Stimulated activated CD8-positive, alpha-beta memory T cell treated with anti-CD3 and anti-CD28 coated beads, Interleukin-7, amount 100 ng/mL, for 1 hour (primary cell): Measurements from ENCODE around the gene CABP1.
A peak's percentile ranks its signal among the peaks of the same experiment; 100 is the strongest.

Experiments
- DNase-seq, 2 donors: peaks; one replicate each; pipeline ENCODE4 v3.0.0-alpha.2; 2020; ENCODE audit warnings: low read depth in 2 of 2

The CABP1 gene

DNA sequence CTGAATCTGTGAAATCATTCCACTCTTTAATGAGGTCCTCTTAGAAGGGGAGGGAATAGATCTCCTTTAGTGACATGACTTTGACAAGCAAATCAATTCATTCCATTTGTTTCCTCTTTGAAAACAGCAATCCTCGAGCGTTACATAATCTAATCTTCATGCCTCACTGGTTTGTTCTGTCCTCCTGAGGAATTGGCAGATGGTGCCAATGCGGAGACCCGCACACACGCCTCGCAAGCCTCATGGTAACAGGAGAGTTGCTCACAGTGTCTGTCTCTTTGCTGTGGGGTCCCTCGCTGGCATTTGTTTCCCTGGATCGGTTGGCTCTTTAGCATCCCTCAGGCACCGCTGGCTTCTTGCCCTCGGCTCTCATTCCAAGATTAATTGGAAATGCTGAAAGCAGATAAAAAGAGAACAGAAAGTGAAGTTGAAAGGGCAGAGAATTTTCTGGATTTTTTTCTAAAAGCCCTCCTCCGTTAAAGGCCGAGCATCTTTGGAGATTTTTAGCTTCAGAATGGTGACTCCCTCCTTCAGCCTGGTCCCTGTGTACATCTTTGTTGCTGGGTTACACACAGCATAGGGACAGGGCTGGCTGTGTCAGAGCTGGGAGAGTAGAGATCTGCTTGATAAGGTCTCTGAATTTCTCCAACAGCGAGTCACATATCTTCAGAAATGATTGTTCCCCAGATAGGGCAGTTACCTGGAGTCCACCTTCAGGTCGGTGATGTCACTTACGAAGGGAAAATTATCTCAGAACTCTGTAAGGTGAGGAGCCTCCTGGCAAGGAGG, 10.1 kb upstream of the CABP1 start:
- no peak for DNase-seq

DNA sequence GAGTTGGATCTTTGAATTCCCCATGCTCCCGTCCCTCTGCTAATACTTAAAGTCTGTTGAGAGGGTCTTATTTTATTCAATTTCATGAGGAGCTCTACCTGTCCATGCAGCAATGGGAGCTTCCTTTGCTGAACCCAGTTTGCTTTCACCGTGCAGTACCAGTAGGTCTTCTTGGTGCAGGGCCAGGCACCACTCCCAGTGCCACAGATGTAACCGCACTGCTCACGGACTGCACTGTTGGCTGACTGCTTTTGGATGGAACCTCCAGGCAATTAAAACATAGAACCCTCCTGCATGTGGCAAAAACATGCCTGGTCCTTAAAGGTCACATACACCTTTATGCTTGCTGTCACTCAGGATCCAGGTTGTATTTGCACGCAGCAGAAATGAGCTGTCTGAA, 9.3 kb upstream of the CABP1 start:
- no peak for DNase-seq

DNA sequence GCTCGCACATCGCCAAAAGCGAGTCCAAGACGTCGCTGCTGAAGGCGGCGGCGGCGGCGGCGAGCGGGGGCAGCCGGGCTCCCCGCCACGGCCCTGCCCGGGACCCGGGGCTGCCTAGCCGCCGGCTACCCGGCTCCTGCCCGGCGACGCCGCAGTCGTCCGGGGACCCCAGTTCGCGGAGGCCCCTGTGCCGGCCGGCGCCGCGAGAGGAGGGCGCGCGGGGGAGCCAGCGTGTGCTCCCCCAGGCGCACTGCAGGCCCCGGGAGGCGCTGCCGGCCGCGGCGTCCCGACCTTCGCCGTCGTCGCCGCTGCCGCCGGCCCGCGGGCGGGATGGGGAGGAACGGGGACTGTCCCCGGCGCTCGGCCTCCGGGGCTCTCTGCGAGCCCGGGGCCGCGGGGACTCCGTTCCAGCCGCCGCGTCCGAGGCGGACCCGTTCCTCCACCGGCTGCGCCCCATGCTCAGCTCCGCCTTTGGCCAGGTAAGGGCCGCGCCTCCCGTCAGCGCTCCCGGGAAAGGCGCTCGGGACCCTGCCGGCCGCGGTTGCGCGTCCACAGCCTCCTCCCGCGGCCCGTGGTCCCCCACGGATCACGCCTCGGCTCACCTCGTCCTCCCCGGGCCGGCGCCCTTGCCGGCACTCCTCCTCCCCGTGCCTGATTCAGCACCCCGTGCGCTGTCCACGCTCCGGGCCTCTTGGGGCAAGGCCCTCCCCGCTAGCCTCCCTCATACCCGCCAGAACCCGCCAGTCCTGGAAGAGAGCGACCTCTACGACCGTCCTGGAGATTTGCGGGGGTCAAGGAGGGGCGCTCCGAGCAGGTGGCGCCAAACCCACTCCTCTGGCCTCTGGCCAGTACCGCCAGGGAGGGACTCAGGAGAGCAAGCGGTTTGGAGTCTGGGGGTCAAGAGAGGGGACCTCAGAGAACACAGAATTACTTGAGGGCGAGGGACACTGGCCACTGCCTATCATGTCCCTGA, 721 bp downstream of the CABP1 start:
- DNase-seq: peak in 1 of 2 donors; percentile 22

DNA sequence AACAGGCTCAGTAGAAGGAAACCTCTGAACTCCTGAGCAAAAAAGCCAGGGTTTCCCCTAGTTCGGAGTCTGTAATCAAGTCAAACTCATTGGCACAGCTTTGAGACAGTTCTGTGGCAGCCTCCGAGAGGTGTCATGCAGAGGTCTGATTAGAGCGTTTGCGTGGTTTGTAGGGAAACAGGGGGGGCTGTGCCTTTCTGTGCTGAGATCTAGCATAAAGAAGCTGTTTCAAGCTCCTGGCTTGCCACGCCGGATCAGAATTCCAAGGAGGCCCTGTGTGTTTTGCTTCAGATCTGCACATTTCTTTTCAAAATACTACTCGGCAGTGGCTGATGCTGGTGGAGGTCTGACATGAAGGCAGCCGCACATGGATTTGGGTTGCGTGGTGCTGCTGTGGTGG, 1.7 kb downstream of the CABP1 start:
- no peak for DNase-seq

DNA sequence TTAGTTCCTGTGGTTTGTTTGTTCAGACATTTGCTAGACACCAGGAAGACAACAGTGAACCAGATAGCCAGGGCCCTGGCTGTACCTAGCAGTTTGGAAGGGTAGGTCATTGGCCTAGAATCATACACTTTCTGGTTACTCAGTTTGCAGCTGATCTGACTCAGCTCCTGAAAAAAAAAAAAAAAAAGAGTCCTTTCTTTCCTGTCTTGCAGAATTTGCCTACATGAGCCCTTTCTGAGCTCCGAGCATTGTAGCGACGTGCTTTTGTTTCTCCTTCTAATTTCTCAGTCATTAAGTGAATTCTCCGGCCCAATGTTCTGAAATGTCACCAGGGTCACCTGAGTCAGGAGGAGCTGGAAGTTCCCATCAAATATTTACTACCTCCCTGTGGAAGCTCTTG, 2.4 kb downstream of the CABP1 start:
- DNase-seq: no peak

DNA sequence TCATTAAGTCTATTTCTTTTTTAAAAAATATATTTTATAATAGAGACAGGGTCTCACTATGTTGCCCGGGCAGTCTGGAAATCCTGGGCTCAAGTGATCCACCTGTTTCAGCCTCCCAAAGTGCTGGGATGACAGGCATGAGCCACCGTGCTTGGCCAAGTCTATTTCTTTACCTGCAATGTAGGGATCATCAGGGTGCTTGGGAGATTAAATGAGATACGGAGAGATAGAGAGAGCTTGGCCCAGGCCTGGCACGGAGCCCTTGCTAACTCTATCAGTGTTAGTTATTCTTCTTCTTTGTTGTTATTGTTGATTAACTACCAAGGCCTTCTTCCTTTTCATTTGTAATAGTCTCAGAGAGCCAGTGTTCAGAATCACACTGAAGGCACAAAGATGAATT, 3.1 kb downstream of the CABP1 start:
- DNase-seq: no peak

DNA sequence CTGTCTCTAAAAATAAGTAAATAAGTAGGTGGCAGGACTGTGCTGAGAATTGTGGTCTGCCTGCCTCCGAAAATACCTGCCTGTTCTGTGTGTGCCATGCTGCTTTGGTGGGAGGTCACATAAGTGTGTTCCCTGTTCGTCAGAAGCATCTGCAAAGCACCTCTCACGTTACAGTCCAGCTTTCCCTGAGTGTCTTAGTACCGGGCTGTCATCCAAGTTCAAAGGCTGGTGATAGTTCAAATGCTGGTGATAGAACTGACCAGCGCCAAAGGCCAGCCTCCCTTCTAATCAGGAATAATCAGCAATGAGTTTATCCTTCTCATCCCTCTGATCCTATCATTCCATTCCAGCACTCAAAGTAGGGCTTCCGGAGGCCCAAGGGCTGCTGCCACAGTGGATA, 5.6 kb downstream of the CABP1 start:
- no peak for DNase-seq

DNA sequence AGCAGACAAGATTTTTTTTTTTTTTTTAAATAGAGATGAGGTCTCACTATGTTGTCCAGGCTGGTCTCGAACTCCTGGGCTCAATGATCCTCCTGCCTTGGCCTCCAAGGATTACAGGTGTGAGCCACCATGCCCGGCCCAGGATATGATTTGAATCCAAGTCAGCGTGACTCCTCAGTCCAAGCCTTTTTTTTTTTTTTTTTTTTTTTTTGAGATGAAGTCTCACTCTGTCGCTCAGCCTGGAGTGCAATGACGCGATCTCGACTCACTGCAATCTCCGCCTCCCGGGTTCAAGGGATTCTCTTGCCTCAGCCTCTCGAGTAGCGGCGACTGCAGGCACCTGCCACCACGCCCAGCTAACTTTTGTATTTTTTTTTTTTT, 6.9 kb downstream of the CABP1 start:
- no peak for DNase-seq

DNA sequence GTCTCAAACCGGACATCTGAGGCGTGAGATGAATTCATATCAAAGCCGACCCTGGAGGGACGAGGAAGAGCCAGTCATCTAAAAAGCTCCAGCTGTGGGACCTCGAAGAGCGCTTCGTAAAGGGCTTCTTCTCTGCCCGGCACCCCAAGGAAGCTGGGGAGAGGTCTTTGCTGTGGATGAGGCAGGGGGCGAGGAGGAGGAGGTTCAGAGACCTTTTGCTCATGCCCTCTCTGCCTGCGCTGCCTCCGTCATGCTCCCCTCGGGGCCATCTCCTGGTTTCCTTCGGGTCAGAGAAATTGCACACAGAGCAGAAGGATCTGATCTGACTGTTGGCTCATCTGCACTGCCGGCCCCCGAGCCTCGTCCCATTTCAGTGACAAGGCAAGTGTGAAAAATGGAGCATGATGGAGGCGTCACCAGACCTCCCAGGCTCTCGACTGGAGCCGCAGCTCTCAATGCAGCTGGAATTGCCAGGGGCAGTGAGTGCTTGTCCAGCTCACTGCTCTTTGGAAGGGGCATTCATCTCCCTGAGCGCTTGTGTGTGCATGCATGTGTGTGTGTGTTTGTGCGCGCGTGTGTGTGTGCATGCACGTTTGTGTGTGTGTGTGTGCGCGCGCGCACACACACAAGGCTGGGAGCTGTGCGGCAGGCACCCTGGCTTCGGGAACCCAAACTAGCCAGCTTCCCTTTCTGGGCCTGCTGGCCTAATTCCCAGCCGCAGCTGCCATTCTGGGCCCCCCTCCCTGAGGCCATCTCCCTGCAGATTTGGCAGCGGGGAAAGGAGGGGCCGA, 9.2 kb downstream of the CABP1 start:
- no peak for DNase-seq

DNA sequence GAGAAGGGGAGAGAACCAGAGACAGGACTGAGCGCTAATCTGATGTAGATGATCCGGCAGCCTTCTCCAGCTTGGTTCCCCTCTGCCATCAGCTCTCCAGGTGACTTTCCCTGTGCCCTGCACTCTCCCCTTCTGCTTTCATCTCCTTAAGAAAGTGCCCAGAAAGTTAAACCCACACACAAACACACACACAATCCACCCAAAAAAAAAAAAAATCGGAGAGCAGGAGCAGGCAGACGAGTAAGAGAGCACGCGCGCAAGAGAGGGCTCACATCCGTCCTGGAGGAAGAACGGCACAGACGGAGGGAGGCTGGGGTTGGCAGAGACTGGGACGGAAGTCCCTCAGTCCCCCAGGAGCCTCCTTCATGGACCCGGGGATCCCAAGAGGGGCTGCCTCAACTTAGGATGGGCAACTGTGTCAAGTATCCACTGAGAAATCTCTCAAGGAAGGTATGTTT, 9.8 kb downstream of the CABP1 start:
- DNase-seq: no peak

DNA sequence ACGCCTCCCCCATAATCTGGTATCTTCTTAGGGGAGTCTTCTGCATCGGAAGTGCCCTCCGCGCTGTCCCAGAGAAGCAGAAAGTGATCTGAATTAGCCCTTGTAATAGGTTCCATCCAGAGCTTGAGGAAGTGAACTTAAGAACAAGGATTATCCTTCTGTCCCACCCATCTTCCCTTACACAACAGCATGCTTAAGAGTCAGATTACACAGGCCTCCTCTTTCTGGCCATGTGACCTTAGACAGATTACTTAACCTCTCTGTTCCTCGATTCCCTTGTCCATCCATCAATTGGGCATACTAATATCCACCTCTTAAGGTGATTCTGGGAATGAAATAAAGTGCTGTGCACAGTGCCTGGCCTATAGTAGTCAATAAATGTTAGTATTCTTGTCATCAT, 11.4 kb downstream of the CABP1 start:
- no peak for DNase-seq

DNA sequence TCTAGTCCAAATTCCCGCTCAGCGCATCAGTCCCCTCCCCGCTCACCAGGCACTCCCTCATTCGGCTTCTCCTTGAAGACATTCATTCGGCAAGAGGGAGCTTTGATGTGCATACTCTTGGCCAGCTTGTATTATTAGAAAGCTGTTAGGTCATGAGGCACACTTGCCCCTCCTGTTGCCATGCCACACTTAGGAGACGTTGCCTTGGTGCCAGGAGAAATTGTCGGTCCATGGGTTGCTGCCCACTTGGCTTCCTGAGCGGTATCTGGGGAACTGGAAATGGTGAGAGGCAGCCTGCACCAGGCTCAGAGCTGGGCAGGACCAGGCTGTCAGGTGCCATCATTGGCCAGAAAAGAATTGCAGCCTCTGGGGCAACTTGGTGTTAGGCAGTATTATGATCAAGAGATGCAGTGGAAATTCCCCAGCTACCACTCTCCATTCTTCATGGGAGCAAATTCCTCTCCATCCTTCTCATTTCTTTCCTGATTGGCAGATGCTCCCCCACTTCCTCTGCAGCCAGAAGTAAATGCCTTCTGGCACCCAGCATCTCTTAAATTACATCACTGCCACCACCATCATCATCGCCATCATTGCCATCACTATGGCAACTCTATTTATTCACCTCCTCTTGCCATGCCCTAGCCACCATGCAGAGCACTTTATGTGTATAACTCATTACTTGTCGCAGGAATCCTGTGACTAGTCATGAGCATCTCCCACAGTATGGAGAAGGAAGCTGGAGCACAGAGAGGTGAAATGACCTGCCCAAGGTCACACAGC, 12.4 kb downstream of the CABP1 start:
- no peak for DNase-seq

DNA sequence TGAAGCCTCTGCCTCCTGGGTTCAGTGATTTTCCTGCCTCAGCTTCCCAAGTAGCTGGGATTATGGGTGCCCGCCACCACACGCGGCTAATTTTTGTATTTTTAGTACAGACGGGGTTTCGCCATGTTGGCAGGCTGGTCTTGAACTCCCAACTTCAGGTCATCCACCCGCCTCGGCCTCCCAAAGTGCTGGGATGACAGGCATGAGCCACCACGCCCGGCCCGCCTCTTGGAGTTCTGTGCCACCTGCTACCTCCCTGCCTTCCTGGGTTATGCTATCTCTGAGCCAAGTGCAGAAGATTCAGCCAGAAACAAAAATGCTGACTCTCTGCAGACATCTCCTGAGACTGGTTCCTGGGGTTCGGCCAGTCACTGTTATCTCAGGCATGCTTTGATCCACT, 13.2 kb downstream of the CABP1 start:
- DNase-seq: no peak

DNA sequence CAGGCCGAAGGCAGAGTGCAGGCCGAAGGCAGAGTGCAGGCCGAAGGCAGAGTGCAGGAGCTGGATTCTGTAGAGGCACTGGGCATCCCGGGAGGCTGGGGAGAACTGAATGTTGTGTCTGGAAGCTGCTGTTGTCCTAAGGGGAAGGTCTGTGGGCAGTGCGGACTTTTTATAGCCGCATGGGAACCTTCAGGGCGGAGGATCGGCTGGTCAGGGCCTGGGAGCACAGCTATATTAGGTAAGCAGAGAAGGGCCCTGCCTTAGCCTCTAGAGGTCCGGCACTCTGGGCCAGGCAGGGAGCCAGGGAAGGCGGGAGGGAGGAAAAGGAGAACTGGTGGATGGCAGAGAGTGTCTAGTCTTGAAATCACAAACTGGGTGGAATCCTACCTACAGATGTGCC, 14.2 kb downstream of the CABP1 start:
- DNase-seq: no peak

DNA sequence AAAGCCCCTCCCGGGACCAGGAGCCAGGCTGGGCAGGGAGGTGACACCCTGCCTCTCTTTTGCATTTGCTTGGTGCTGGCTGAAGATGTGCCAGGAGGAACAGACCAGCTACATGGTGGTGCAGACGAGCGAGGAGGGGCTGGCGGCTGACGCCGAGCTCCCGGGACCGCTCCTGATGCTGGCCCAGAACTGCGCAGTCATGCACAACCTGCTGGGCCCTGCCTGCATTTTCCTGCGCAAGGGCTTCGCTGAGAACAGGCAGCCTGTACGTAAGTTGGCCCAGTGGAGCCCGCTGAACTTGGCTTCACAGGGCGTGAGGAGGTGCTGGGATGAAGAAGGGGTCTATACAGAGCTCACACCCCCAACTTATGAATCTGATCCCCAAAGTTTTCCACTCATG, 15.6 kb downstream of the CABP1 start:
- no peak for DNase-seq

DNA sequence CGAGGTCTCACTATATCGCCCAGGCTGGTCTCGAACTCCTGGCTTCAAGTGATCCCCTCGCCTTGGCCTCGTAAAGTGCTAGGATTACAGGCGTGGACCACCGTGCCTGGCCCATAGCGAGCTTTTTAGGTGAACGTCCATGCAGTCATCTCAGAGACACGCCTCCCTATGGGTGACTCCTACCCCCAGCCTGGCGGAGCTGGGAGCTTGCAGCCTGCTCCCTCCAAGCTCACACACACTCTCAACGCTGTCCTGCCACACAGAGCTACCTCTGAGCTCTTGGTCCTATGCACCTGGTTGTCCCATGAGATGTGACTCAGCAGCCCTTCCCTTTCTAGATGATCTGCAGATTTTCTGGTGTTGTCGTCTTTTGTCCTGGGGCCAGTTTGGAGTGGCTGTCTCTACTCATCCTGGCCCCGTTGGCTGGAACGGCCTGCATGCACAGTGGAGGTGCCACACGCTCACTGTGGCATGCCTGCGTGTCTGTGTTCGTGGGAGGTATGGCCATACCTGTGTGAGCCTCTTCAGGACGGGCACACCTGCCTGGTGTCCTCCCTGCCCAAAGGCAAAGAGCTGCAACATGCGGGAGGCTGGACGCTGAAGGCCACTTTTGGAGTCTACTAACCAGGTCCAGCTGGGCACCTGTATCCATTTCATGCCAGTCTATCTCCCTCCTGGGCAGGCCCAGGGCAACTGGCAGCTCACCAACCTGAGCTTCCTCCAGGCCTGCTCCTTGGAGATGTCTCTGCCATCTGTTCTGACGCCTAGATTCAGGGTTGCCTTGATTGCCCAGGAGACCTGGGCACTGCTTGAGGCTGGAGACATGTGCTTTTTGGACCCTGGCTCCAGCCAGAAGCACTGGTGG, 18.1 kb downstream of the CABP1 start:
- DNase-seq: no peak

DNA sequence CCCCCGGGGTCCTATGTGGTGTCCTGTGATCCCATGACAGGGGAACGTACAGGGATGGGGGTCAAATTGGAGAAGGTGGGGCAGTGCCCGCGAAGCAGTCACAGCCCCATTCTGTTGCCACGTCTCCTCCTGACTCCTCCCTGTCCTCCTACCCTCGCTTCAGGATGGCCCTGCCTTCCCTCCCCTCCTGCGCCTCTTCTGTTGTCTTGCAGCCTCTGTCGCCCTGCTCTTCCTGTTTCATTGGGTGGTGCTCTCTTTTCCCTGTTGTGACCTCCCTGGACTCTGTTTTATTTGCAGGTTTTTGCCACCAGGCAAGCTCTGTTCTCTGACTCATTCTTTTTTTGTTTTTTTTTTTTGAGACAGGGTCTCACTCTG, 18.7 kb downstream of the CABP1 start:
- DNase-seq: no peak

DNA sequence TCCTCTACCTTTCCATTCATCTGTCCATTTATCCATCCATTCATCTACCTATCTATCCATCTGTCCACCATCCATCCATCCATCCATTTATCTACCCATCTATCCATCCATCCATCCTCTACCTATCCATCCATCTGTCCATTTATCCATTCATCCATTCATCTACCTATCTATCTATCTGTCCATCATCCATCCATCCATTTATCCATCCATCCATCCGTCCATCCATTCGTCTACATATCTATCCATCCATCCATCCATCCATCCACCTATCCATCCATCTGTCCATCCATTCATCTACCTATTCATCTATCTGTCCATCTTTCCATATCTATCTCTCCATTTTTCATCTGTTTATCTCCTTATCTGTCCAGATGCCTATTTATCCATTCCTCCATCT, 21.0 kb downstream of the CABP1 start:
- DNase-seq: no peak

DNA sequence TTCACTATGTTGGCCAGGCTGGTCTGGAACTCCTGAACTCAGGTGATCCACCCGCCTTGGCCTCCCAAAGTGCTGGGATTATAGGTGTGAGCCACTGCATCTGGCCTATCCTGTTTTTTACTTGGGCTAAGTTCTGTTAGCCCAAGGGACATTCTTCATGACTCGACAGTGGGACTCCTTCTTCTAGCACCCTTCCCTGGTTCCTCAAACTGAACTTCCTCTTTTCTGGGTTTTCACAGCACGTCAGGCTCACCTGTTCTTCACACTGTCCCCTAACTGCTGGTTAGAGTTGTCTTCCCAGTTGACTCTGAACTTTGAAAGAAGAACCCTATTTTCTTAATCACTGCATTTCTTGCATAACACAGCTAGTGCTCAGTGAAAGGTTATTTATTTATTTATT, 22.5 kb downstream of the CABP1 start:
- DNase-seq: no peak

DNA sequence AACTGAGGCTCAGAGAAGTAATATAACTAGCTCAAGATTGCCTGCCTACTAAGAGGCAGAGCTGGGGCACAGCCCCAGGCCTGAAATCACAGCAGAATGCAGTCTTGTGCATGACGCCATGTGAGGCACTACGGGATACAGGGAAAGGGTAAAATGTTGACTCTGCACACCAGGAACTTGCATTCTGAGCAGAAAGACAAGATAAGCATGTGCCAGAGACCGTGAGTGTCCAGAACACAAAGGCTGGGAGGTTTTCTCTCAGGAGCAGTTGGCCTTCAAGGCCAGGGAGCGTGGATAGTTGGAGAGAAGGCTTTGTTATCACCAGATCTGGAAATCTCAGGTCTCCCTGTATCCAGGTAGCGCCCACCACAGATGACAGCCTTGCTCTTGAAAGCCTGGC, 23.3 kb downstream of the CABP1 start:
- no peak for DNase-seq
